Esophagus squamous epithelium (tissue), 4 donors: Measurements from ENCODE around the gene HLA-A.

Experiments used
- CTCF ChIP-seq, 6 experiments: fragments of 450-650 bp in 4 of 6; fragments of 200-600 bp in 2 of 6; sonication (generic) in 2 of 6; IDR thresholded peaks; one replicate each; pipeline ENCODE4 v1.5.1; 2016 to 2019; ENCODE audit warnings: antibody characterized with exemption in 6 of 6, mild to moderate bottlenecking in 4 of 6, moderate library complexity in 4 of 6
- POLR2A ChIP-seq, 4 donors: fragments of 450-650 bp; IDR thresholded peaks; one replicate each; pipeline ENCODE4 v1.6.1; 2017; ENCODE audit warnings: antibody characterized with exemption in 4 of 4, mild to moderate bottlenecking in 4 of 4, moderate library complexity in 3 of 4

- TF ChIP-seq CTCF (IDR thresholded peaks at IDR 0.05) = no peak
- no peak for TF ChIP-seq POLR2A (IDR thresholded peaks at IDR 0.05)
These were observed 48.6 kb downstream of the HLA-A start for GRCh38 chr6:29990931-29991330.
